IPS-NIHi11 (cell line): ENCODE measurements around the gene ZNF77.
A peak's percentile ranks its signal among the peaks of the same experiment; 100 is the strongest.
"Not testable (repeated sequence)": the region's sequence is repeated elsewhere in the genome, so short reads cannot be mapped to it uniquely, and the experiment has no call there.

Experiments
- DNase-seq: peaks from one replicate; pipeline ENCODE4 v3.0.0; 2012; ENCODE audit warnings: mixed read lengths, low spot score

The ZNF77 gene

GRCh38 chr19:2970201-2970835 is 25.5 kb upstream of the ZNF77 start:
- DNase-seq: no peak

GRCh38 chr19:2969104-2969504 is 24.3 kb upstream of the ZNF77 start:
- no peak for DNase-seq

- DNase-seq: no peak
Observed at GRCh38 chr19:2967972-2968371, 23.2 kb upstream of the ZNF77 start.

- no peak for DNase-seq
Observed at GRCh38 chr19:2964874-2965273, 20.1 kb upstream of the ZNF77 start.

GRCh38 chr19:2963631-2964030 is 18.9 kb upstream of the ZNF77 start:
- DNase-seq: not testable (repeated sequence)

GRCh38 chr19:2963122-2963521 is 18.4 kb upstream of the ZNF77 start:
- DNase-seq: no peak

GRCh38 chr19:2962018-2962670 is 17.4 kb upstream of the ZNF77 start:
- peak; percentile 80 for DNase-seq

- DNase-seq: no peak
Observed at GRCh38 chr19:2960120-2960519, 15.3 kb upstream of the ZNF77 start.

GRCh38 chr19:2957160-2957559 is 12.4 kb upstream of the ZNF77 start:
- no peak for DNase-seq

- DNase-seq: no peak
Observed at GRCh38 chr19:2952953-2953481, 8.2 kb upstream of the ZNF77 start.

- DNase-seq: peak; percentile 99
Observed at GRCh38 chr19:2950286-2951124, 5.7 kb upstream of the ZNF77 start.

GRCh38 chr19:2949939-2950285 is 5.1 kb upstream of the ZNF77 start:
- DNase-seq: peak; percentile 17

- no peak for DNase-seq
Observed at GRCh38 chr19:2945575-2946184, 909 bp upstream of the ZNF77 start.

- no peak for DNase-seq
Observed at GRCh38 chr19:2944403-2944774, 382 bp downstream of the ZNF77 start.

- no peak for DNase-seq
Observed at GRCh38 chr19:2942928-2943640, 1.7 kb downstream of the ZNF77 start.

GRCh38 chr19:2935863-2936262 is 8.9 kb downstream of the ZNF77 start:
- not testable (repeated sequence) for DNase-seq

- DNase-seq: no peak
Observed at GRCh38 chr19:2933490-2933910, 11.3 kb downstream of the ZNF77 start.

GRCh38 chr19:2927032-2927430 is 17.7 kb downstream of the ZNF77 start:
- no peak for DNase-seq

- peak; percentile 24 for DNase-seq
Observed at GRCh38 chr19:2926341-2927031, 18.3 kb downstream of the ZNF77 start.

GRCh38 chr19:2923510-2923909 is 21.3 kb downstream of the ZNF77 start:
- DNase-seq: no peak

- peak; percentile 53 for DNase-seq
Observed at GRCh38 chr19:2922987-2923386, 21.8 kb downstream of the ZNF77 start.
